Measurements from ENCODE around the gene ATP6AP1. TPM values are rescaled to one million over a fixed set of nuclear protein-coding genes. Genes with fewer than 3 reads are reported as not detected.

Gene ATP6AP1
- total RNA-seq, 2 donors from 2014 or later = 49.8 to 51.4 TPM

DNA sequence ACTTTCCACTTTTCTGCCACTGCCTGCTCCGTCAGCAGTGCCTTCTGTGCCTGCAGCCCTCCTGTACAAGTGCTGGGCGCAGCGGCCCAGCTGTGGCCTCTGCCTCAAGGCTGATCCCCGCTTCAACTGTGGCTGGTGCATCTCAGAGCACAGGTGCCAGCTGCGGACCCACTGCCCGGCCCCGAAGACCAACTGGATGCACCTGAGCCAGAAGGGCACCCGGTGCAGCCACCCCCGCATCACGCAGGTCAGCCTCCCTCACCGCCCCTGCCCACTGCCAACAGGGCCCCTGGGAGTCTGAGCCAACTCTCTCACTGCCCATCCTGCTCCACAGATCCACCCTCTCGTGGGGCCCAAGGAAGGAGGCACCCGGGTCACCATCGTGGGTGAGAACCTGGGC, 37.1 kb downstream of the ATP6AP1 start:
- no peak overlapping the region for H3K4me3 ChIP-seq
- H3K27me3 ChIP-seq = no peaks in the 10 kb centered on the region
- no peaks in the 10 kb centered on the region for H3K4me1 ChIP-seq
- intact Hi-C loops (cut with DNase I) = no loop called here
- WGBS, 2 donors = 90% methylated on average over 8 of the region's 14 CpGs; no CpG with 5 or more reads in 1 of the 2 donors
- DNase-seq (no peak), ATAC-seq (no peak)
- H3K36me3 ChIP-seq (replicated peaks in 1 of 2; ENCODE audit: insufficient read depth in 1 of 2, low read depth in 2 of 2) = peaks cover 0 to 2% of the 10 kb centered on the region in 2 donors
- TF ChIP-seq, protein P1, sequence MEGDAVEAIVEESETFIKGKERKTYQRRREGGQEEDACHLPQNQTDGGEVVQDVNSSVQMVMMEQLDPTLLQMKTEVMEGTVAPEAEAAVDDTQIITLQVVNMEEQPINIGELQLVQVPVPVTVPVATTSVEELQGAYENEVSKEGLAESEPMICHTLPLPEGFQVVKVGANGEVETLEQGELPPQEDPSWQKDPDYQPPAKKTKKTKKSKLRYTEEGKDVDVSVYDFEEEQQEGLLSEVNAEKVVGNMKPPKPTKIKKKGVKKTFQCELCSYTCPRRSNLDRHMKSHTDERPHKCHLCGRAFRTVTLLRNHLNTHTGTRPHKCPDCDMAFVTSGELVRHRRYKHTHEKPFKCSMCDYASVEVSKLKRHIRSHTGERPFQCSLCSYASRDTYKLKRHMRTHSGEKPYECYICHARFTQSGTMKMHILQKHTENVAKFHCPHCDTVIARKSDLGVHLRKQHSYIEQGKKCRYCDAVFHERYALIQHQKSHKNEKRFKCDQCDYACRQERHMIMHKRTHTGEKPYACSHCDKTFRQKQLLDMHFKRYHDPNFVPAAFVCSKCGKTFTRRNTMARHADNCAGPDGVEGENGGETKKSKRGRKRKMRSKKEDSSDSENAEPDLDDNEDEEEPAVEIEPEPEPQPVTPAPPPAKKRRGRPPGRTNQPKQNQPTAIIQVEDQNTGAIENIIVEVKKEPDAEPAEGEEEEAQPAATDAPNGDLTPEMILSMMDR (IDR thresholded peaks at IDR 0.05) = no peak
- TF ChIP-seq POLR2A (IDR thresholded peaks at IDR 0.05) = no peak
- H3K27ac ChIP-seq = no peak overlapping the region
- H3K9me3 ChIP-seq = no peaks in the 10 kb centered on the region

DNA sequence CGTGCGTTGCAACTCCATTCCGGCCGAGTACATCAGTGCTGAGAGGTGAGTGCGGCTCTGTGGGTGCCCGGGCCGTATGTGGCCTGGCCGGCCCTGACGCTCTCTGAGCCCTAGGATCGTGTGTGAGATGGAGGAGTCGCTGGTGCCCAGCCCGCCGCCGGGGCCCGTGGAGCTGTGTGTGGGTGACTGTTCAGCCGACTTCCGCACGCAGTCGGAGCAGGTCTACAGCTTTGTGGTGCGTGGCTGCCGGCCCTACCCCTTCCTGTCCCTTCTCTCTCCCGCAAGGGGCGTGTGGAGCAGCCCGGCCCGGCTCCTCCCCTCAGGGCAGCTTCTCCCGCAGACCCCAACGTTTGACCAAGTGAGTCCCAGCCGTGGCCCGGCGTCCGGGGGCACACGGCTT, 37.6 kb downstream of the ATP6AP1 start:
- no peaks in the 10 kb centered on the region for H3K4me1 ChIP-seq
- no peak overlapping the region for H3K27ac ChIP-seq
- ATAC-seq = no peak

DNA sequence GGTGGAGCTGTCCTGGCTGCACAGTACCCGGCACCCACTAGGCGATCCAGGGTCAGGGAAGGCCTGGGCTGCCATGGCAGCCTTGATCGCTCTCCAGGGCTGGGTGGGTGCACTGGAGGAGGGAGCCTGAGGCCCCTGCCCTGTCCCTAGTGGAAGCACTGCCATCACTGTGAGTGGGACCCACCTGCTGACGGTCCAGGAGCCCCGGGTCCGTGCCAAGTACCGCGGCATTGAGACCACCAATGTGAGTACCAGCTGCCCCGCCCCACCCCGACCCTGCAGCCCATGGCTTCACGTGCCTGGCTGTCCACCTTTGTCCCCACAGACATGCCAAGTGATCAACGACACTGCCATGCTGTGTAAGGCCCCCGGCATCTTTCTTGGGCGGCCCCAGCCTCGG, 38.4 kb downstream of the ATP6AP1 start:
- 96% methylated on average over 7 of the region's 15 CpGs; no CpG with 5 or more reads in 1 of the 2 donors for WGBS, 2 donors
- Histone ChIP-seq H3K27ac (no peak overlapping the region), H3K4me1 (no peaks in the 10 kb centered on the region), H3K27me3 (no peaks in the 10 kb centered on the region), H3K36me3 (replicated peaks in 1 of 2; ENCODE audit: insufficient read depth in 1 of 2, low read depth in 2 of 2) (peaks cover 0 to 2% of the 10 kb centered on the region in 2 donors), H3K4me3 (no peak overlapping the region), H3K9me3 (no peaks in the 10 kb centered on the region)
- TF ChIP-seq, protein P1 (IDR thresholded peaks at IDR 0.05) = no peak
- no peak for TF ChIP-seq POLR2A (IDR thresholded peaks at IDR 0.05)
- no peak for ATAC-seq
- intact Hi-C loops (cut with DNase I) = no loop called here
- DNase-seq = no peak

More for the DNA sequence above, 37.6 kb downstream of the ATP6AP1 start:
- WGBS, 2 donors = 97% methylated on average over 27 of the region's 32 CpGs; no CpG with 5 or more reads in 1 of the 2 donors
- H3K36me3 ChIP-seq (replicated peaks in 1 of 2; ENCODE audit: insufficient read depth in 1 of 2, low read depth in 2 of 2) = peaks cover 0 to 2% of the 10 kb centered on the region in 2 donors
- intact Hi-C loops (cut with DNase I) = no loop called here
- no peaks in the 10 kb centered on the region for H3K27me3 ChIP-seq
- TF ChIP-seq, protein P1 (IDR thresholded peaks at IDR 0.05) = no peak
- no peak for TF ChIP-seq POLR2A (IDR thresholded peaks at IDR 0.05)
- no peaks in the 10 kb centered on the region for H3K9me3 ChIP-seq
- no peak for DNase-seq
- H3K4me3 ChIP-seq = no peak overlapping the region

DNA sequence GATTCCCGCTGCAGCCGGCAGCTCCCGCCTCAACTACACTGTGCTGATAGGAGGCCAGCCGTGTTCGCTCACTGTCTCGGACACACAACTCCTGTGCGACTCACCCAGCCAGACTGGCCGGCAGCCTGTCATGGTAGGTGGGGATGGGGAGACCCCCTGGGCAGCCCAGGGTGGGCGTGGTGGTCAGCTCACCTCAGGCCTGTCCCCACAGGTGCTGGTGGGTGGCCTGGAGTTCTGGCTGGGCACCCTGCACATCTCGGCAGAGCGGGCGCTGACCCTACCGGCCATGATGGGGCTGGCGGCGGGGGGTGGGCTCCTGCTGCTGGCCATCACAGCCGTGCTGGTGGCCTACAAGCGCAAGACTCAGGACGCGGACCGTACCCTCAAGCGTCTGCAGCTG, 39.1 kb downstream of the ATP6AP1 start:
- WGBS, 2 donors = 96 to 97% methylated on average over 6 to 9 of the region's 21 CpGs
- TF ChIP-seq, protein P1 (IDR thresholded peaks at IDR 0.05) = no peak
- TF ChIP-seq POLR2A (IDR thresholded peaks at IDR 0.05) = no peak
- Histone ChIP-seq H3K27ac (no peak overlapping the region), H3K27me3 (no peaks in the 10 kb centered on the region), H3K4me3 (no peak overlapping the region), H3K36me3 (replicated peaks in 1 of 2; ENCODE audit: insufficient read depth in 1 of 2, low read depth in 2 of 2) (peaks cover 0 to 2% of the 10 kb centered on the region in 2 donors), H3K4me1 (no peaks in the 10 kb centered on the region), H3K9me3 (no peaks in the 10 kb centered on the region)
- intact Hi-C loops (cut with DNase I) = no loop called here
- ATAC-seq = no peak
- DNase-seq = no peak

DNA sequence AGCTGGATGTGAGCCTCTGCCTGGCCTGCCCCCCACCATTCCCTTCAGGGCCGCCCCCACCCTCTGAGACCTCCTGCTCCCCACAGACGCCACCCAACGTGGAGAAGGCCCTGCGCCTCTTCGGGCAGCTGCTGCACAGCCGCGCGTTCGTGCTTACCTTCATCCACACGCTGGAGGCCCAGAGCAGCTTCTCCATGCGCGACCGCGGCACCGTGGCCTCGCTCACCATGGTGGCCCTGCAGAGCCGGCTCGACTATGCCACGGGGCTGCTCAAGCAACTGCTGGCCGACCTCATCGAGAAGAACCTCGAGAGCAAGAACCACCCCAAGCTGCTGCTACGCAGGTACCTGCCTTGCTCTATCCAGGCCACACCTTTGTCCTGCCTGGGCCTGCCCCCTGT, 39.7 kb downstream of the ATP6AP1 start:
- WGBS, 2 donors = 95% methylated on average over 10 of the region's 23 CpGs; no CpG with 5 or more reads in 1 of the 2 donors
- no peak for DNase-seq
- TF ChIP-seq POLR2A (IDR thresholded peaks at IDR 0.05) = no peak
- TF ChIP-seq, protein P1 (IDR thresholded peaks at IDR 0.05) = no peak

More for the DNA sequence above, 39.7 kb downstream of the ATP6AP1 start:
- Histone ChIP-seq H3K9me3 (no peaks in the 10 kb centered on the region), H3K27me3 (no peaks in the 10 kb centered on the region), H3K36me3 (replicated peaks in 1 of 2; ENCODE audit: insufficient read depth in 1 of 2, low read depth in 2 of 2) (peaks cover 0 to 2% of the 10 kb centered on the region in 2 donors), H3K4me1 (no peaks in the 10 kb centered on the region), H3K27ac (no peak overlapping the region), H3K4me3 (no peak overlapping the region)
- intact Hi-C loops (cut with DNase I) = no loop called here
- ATAC-seq = no peak
